BE2C (cell line): Measurements from ENCODE around the gene NVL.

ENCODE experiments used
- DNase-seq: peaks from one replicate; pipeline ENCODE4 v3.0.0-alpha.2; 2020
- H3K27me3 ChIP-seq: fragments of 250-450 bp; sonication (Bioruptor Pico); 2 replicates; pipeline ENCODE4 v1.5.1; 2020; ENCODE audit warnings: mild to moderate bottlenecking
- H3K36me3 ChIP-seq: fragments of 250-450 bp; sonication (Bioruptor Pico); 2 replicates; pipeline ENCODE4 v1.5.1; 2020; ENCODE audit warnings: mild to moderate bottlenecking
- H3K4me1 ChIP-seq: fragments of 250-450 bp; sonication (Bioruptor Pico); 2 replicates; pipeline ENCODE4 v1.5.1; 2020
- H3K4me3 ChIP-seq: 2 replicates; pipeline ENCODE4 v1.5.1; 2011; ENCODE audit warnings: low read depth, low read length
- H3K9me3 ChIP-seq: fragments of 250-450 bp; sonication (Bioruptor Pico); 2 replicates; pipeline ENCODE4 v1.5.1; 2020
- TF ChIP-seq, protein P1 (sequence below): IDR thresholded peaks from 2 replicates; pipeline ENCODE4 v1.5.1; 2012; ENCODE audit warnings: mild to moderate bottlenecking, low read depth, low read length

The NVL gene

DNA sequence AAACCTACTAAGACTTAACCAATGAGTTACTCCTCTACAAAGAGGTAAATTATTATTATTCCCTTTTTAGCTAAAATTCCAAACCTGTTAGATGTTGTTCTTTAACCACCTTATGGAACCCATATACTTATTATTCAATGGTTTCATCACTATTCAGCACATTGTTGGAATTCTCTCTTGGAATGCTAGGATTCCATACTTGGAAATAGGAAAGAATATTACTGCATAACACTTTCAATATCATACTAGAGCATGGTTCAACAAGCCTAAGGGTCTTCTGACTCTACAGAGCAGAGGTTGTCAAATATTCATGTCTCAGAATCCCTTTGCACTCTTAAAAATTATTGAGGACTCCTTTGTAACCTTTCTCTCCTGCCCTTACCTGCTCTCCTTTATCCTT is 77.5 kb downstream of the NVL start:
- TF ChIP-seq, protein P1, sequence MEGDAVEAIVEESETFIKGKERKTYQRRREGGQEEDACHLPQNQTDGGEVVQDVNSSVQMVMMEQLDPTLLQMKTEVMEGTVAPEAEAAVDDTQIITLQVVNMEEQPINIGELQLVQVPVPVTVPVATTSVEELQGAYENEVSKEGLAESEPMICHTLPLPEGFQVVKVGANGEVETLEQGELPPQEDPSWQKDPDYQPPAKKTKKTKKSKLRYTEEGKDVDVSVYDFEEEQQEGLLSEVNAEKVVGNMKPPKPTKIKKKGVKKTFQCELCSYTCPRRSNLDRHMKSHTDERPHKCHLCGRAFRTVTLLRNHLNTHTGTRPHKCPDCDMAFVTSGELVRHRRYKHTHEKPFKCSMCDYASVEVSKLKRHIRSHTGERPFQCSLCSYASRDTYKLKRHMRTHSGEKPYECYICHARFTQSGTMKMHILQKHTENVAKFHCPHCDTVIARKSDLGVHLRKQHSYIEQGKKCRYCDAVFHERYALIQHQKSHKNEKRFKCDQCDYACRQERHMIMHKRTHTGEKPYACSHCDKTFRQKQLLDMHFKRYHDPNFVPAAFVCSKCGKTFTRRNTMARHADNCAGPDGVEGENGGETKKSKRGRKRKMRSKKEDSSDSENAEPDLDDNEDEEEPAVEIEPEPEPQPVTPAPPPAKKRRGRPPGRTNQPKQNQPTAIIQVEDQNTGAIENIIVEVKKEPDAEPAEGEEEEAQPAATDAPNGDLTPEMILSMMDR = no peak
- Histone ChIP-seq H3K9me3 (no peaks in the 10 kb centered on the region), H3K4me1 (no peaks in the 10 kb centered on the region), H3K4me3 (no peak overlapping the region), H3K27me3 (no peaks in the 10 kb centered on the region), H3K36me3 (peaks cover 23% of the 10 kb centered on the region)
- no peak for DNase-seq

DNA sequence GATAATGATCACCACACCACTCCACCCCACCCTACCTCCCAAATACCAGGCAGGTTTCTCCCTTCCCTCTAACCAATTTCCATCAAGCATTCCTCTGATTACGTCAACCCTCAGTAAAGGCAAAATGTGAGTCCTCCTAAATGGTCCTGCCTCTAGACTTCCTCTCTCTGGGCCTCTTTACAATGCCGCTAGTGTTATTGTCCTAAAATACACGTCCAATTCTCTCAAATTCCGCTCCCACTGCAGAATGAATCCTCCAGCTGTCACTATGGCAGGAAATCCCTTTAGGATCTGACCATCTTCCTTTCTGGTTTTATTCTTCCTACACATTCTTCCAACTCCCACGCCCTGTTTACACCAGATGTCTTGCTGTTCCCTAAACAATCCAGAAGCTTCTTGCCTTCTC is 78.2 kb downstream of the NVL start:
- Histone ChIP-seq H3K4me3 (no peak overlapping the region), H3K36me3 (peaks cover 28% of the 10 kb centered on the region), H3K4me1 (no peaks in the 10 kb centered on the region), H3K9me3 (no peaks in the 10 kb centered on the region), H3K27me3 (no peaks in the 10 kb centered on the region)
- DNase-seq = no peak
- TF ChIP-seq, protein P1 = no peak

DNA sequence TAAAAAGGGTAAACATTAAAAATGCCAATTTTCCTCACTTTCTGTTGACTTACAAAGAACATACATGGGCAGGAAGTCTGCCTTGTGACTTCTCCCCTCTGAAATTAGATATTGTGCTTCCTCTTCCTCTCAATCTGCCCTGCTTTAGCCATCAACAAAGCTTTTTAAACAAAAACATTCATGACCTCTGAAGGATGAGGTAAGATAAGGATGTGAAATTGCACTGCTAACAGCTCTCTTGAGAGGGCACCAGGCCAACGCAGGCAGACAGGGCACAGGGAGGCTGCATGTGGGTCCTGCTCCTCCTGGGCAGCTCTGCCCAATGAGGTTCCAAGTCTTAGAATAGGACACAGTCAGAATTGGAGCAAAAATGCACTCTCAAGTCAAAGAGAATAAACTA is 84.8 kb downstream of the NVL start:
- H3K4me1 ChIP-seq = peaks cover 5% of the 10 kb centered on the region; the same call in 1 of the 2 replicates
- TF ChIP-seq, protein P1 = no peak
- peak; percentile 51 for DNase-seq
- no peaks in the 10 kb centered on the region for H3K9me3 ChIP-seq
- no peak overlapping the region for H3K4me3 ChIP-seq
- no peaks in the 10 kb centered on the region for H3K27me3 ChIP-seq
- peaks cover 40% of the 10 kb centered on the region for H3K36me3 ChIP-seq

DNA sequence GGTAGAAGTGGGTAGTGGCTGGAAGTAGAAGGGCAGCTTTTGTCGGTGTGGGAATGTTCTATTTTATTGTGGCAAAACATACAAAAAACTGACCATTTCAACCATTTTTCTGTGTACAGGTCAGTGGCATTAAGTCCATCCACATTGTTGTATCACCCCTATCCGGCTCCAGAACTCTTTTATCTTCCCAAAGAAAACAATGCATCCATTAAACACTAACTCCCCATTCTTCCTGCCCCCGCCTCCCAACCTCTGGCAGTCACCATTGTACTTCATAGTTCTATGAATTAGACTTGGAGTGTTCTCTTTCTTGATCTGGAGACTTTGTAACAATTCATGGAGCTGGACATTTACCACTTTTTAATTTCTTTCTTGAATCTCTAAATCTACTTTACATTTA is 91.2 kb downstream of the NVL start:
- no peak for DNase-seq
- H3K27me3 ChIP-seq = no peaks in the 10 kb centered on the region
- no peaks in the 10 kb centered on the region for H3K9me3 ChIP-seq
- H3K4me3 ChIP-seq = no peak overlapping the region
- H3K4me1 ChIP-seq = no peaks in the 10 kb centered on the region
- TF ChIP-seq, protein P1 = no peak
- H3K36me3 ChIP-seq = peaks cover 23% of the 10 kb centered on the region

DNA sequence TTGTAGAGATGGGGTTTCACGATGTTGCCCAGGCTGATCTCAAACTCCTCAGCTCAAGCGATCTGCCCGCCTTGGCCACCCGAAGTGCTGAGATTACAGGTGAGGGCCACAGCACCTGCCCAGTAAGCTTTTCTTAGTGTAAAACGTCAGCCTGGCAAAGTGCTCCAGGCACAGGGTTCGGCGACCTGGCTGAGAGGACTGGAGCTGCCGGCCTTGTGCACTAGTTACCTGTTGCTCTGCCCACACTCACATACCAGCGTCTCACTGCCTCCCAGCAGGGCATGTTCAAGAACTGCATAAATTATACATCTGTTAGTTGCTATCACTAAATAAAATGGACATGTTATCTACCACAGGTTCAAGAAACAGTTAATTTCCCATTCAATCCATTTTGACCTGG is 91.8 kb downstream of the NVL start:
- no peak for DNase-seq
- H3K4me1 ChIP-seq = no peaks in the 10 kb centered on the region
- H3K9me3 ChIP-seq = no peaks in the 10 kb centered on the region
- peaks cover 23% of the 10 kb centered on the region for H3K36me3 ChIP-seq
- no peak overlapping the region for H3K4me3 ChIP-seq
- H3K27me3 ChIP-seq = no peaks in the 10 kb centered on the region
- TF ChIP-seq, protein P1 = no peak

DNA sequence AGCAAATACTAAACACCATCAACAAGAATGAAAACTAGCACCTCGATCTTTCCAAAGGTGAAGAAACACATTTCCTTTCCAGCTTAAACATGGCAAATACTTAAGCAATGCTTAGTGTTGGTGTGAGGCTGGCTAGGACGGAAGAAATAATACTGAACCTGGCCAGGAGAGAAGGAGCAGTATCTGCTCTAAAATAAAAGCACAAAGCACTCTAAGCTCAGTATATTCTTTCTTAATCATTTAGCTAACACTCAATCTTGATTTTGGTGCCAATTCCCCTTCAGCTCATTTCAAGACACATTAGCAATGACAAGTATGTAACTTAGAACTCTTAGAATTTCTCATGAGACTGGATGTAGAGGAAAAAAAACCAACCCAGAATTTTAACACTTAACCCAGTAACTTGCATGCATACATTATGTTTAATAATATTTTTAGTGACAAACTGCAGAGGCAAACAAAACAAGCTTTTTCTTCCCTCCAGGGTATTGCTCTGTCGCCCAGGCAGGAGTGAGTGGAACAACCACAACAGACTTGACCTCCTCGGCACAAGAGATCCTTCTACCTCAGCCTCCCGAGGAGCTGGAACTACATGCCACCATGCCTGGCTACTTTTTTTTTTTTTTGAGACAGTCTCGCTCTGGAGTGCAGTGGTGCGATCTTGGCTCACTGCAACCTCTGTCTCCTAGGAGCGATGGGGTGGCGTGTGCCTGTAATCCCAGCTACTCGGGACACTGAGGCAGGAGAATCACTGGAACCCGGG is 92.7 kb downstream of the NVL start:
- DNase-seq = no peak
- no peaks in the 10 kb centered on the region for H3K4me1 ChIP-seq
- TF ChIP-seq, protein P1 = no peak
- H3K9me3 ChIP-seq = no peaks in the 10 kb centered on the region
- H3K4me3 ChIP-seq = no peak overlapping the region
- H3K27me3 ChIP-seq = no peaks in the 10 kb centered on the region
- H3K36me3 ChIP-seq = peaks cover 28% of the 10 kb centered on the region
